NCI-H446 treated with DMSO at 0.1 percent for 48 hours (cell line): ENCODE measurements around the gene ZSCAN12.
"Not testable (repeated sequence)": the region's sequence is repeated elsewhere in the genome, so short reads cannot be mapped to it uniquely, and the experiment has no call there.

Experiments used
- DNase-seq: peaks from one replicate; lab custom pipeline; 2025; lab: John Stamatoyannopoulos, UW

Gene ZSCAN12

DNA sequence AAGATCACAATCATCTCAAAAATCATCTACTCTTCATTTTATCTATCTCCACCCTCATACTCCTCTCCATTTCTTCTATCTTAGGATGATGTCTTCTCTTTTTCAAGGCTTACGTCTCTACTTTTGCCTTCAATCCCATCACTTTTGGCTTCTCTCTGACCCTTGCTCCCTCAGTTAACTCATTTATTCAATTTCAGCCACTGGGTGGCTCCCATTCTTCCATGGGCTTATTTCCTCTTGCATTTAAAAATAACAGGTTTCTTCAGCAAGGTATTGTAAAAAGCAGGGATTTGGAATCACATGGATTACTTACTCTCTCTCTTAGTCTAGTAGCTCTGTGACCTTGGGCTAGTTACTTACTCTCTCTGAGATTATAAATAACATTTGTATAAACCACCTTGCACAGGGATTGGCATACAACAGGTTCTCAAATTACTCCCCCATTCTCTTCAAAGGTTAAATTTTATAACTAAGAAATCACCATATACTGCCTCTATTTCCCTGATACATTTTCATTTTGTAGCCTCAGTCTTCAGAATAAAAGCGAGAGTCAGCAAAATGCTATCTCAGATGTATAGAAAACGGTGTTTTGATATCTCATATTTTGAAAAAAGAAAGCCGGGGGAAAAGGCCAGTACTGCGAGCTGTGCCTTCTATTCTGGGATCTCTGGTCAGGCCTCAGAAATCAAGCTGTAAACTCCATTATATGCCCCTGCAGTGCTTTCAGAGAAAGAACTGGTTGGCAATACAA, 5.5 kb downstream of the ZSCAN12 start:
- DNase-seq = no peak

- DNase-seq = no peak
Measured at GRCh38 chr6:28390688-28391087, 8.9 kb downstream of the ZSCAN12 start.

DNA sequence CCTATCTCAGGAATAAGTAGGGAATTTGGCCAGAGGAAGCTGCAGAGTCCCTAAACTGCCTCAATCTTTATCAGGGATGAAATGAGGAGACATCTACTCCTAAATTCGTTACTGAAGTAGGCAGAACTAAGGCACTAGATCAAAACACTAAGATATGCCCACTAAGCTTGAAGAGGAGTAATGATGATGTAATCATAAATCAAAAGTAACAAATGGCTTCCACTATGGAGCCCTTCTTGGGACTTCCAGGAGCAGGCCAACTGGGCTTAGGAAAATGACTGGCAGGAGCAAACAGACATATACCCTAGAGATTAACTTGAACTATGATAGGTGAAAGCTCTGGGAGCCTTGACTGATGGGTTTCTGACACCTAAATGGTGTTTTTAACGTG, 15.4 kb downstream of the ZSCAN12 start:
- DNase-seq = no peak

GRCh38 chr6:28383235-28384142, 16.1 kb downstream of the ZSCAN12 start:
- DNase-seq = no peak

DNA sequence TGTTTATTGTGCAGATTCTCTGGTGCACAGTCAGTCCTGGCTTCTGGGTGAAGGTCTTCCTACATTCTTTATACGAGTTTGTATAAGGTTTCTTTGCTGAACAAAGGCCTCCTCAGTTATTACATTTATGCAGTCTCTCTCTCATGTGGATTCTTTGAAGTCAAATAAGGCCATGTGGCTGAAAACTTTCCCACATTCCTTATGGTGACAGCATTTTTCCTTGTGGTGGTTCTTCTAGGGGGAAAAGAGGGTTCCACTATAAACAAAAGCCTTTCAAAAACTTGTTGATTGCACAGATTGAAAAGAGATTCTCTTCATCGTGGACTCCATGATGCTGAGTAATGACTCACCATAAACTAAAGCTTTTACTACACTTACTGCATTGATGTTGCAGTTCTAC, 19.2 kb downstream of the ZSCAN12 start:
- DNase-seq = no peak

- DNase-seq = no peak
Measured at GRCh38 chr6:28378644-28379043, 20.9 kb downstream of the ZSCAN12 start.

- no peak for DNase-seq
Measured at GRCh38 chr6:28377879-28378278, 21.7 kb downstream of the ZSCAN12 start.

DNA sequence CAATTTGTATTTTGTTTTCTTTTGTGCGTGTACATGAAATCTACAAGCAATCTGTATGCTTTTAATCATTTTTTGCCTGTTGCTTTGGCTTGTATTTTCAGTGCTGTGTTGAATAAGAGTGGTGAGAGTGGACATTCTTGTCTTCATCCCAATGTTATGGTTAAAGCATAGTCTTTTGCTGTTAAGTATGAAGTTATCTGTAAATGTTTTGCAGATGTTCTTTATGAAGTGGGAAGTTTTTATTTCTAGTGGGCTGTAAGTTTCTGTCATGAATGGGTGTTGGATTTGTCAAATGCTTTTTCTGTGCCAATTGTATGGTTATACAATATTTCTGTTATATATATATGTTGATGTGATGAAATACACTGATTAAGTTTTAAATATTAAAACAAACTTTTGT, 25.6 kb downstream of the ZSCAN12 start:
- DNase-seq = no peak

DNA sequence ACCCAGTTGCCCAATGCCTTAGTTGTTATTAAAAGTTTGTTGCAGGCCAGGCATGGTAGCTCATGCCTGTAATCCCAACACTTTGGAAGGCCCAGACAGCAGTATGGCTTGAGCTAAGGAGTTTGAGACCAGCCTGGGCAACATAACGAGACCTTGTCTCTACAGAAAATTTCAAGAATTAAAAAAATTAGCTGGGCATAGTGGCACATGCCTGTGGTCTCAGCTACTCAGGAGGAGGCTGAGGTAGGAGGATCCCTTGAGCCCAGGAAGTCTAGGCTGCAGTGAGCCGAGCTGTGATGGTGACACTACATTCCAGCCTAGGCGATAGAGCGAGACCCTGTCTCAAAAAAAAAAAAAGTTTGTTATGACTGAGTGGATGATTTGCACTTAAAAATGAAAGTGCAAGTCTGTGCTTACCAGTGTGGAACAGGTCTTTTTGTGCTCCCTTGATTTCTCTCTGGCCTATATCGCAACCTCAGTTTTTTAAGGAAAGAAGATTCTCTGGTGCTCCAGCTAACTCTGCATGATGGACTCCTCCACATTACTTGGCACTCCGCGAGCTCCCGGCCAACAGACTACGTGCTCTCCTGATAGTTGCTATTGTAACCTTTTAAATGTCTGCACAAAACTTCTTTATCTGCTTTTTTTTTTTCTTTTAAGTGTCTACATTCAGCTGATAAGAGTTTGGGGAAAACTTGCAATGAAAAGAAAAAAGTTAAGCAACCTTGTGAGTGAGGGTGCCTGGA, 27.7 kb downstream of the ZSCAN12 start:
- DNase-seq = no peak

DNA sequence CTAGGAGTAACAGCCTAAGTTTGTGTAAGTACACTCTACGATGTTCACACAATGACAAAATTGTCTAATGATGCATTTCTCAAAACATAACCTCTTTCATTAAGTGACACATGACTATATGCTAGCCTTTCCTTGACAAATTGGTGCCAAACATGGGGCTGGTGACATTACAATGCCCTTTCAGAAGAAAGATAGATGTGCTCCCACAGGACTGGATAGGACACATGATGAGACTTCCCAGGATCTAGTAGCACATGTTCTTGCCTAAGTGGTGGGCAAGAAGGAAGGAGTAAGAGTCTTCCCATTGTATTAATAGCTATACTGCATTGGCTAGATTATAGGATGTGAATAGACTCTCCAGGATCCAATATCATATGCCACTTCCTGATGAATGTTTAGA, 28.3 kb downstream of the ZSCAN12 start:
- no peak for DNase-seq

GRCh38 chr6:28370440-28370839, 29.1 kb downstream of the ZSCAN12 start:
- DNase-seq = no peak

GRCh38 chr6:28369463-28369862, 30.1 kb downstream of the ZSCAN12 start:
- DNase-seq = no peak

- DNase-seq = no peak
Measured at GRCh38 chr6:28368522-28368921, 31.0 kb downstream of the ZSCAN12 start.

DNA sequence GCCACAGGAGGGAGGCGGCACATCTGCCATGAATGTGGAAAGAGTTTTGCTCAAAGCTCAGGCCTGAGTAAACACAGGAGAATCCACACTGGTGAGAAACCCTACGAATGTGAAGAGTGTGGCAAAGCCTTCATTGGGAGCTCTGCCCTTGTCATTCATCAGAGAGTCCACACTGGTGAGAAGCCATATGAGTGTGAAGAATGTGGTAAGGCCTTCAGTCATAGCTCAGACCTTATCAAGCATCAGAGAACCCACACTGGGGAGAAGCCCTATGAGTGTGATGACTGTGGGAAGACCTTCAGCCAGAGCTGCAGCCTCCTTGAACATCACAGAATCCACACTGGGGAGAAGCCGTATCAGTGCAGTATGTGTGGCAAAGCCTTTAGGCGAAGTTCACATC, 34.0 kb downstream of the ZSCAN12 start:
- not testable (repeated sequence) for DNase-seq

DNA sequence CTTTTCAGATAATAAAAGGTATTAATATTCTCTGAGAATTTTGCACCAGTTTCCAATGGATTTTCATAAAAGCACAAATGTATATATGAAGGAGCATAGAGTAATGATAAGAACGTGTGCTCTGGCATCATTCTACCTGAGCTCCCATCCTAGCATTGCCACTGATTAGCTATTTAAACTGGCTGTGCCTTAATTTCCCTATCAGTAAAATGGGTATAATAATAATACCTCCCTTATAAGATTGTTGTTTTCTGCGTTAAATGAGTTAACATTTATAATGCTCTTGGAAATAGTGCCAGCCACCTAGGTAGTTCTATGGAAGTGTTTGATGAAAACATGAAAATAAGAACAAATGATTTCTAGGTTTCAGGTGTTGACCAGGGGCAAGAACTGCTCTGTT, 38.6 kb downstream of the ZSCAN12 start:
- no peak for DNase-seq

DNA sequence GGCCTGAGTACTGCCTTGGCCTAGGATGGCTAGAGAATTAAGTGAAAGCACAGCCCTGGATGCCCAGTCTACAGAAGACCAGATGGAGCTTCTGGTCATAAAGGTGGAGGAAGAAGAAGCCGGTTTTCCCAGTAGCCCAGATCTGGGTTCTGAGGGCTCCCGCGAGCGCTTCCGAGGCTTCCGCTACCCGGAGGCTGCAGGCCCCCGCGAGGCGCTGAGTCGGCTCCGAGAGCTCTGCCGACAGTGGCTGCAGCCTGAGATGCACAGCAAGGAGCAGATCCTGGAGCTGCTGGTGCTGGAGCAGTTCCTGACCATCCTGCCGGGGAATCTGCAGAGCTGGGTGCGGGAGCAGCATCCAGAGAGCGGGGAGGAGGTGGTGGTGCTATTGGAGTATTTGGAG, 40.0 kb downstream of the ZSCAN12 start:
- DNase-seq = not testable (repeated sequence)

- DNase-seq = no peak
Measured at GRCh38 chr6:28357036-28357435, 42.5 kb downstream of the ZSCAN12 start.

- DNase-seq = no peak
Measured at GRCh38 chr6:28356666-28357020, 42.9 kb downstream of the ZSCAN12 start.

- DNase-seq = peak; percentile 71
Measured at GRCh38 chr6:28355743-28356665, 43.5 kb downstream of the ZSCAN12 start.

DNA sequence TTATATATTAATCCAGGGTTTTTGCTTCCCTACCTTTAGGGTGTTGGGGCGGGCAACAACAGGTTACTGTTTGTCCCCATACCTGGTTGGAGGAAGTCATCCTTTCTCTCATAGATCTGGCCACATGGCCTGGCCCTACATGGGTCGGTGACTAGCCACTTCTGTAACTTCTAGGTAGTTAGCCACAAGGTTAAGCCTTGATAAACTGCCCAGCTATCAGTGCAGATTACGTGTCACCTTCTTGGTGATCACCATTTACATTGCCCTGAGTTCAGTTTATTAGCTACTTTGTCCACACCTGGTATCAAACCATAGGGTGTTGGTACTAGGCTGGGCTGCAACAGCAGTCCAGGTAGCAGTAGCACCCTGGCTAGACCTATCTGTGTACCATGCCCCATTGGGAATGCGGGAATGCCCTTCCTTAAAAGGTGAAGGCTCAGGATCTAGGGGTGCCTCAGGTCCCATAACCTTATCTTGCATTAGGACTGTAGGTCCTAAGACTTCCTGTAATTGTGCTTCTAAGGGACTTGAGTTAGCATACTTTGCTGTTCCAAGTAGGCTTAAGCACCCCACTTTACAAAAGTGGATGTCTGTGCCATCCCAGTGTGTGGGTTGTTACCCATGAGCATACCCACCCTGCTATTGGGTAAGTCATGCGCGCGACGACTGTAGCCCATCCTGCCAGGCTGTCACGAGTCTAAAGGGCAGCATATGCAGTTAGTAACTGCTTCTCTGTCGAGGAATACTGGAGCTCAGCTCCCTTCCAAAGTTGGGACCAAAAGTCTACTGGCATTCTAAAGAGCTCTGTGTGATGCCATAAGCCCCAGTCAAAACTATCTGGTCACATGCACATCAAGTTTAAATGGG, 44.6 kb downstream of the ZSCAN12 start:
- DNase-seq = no peak
